ENCODE data around the gene PI4KA.

DNA sequence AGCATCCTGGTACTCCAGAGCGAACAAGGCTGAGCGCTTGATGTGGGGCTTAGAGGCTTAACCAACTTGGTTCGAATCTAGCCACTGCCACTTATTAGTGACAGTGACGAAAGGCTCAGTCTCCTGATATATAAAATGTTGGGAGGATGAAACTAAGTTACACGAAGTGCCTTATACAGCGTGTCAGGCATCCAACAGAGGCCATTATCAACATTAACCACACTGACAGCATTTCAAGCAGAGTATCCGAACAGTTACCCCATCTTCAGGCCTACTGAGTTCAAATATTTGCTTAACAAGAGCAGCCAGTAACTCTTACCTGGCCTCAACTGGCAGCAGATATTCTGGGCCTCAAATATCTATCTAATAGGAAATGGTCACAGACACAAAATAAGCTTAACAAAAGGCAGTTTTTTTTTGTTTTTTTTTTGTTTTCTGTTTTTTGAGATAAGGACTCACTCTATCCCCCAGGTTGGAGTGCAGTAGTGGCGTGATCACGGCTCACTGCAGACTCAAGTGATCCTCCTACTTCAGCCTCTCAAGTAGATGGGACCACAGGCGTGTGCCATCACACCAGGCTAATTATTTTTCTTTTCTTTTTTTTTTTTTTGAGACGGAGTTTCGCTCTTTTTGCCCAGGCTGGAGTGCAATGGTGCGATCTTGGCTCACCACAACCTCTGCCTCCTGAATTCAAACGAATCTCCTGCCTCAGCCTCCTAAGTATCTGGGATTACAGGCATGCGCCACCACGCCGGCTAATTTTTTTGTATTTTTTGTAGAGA is 81.8 kb downstream of the PI4KA start:
- TF ChIP-seq POLR2A (IDR thresholded peaks at IDR 0.05; ENCODE audit: low read length) (no peak), GATA1 (IDR thresholded peaks at IDR 0.05; ENCODE audit: low read depth, low read length) (no peak)
